Esophagus muscularis mucosa (tissue), 4 donors: ENCODE results near the gene RAB35. TPM values are rescaled to one million over a fixed set of nuclear protein-coding genes. Genes with fewer than 3 reads are reported as not detected.

ENCODE experiments used
- DNase-seq: peaks from one replicate; pipeline ENCODE4 v3.0.0-alpha.2; 2017; ENCODE audit errors: extremely low spot score
- H3K27ac ChIP-seq, 4 donors: fragments of 200-600 bp; sonication (generic); replicated peaks in 1 of 4; 1 replicate in 3 of 4; 2 replicates in 1 of 4; pipeline ENCODE4 v1.5.1; 2016 to 2019; ENCODE audit warnings: mild to moderate bottlenecking in 1 of 4
- H3K27me3 ChIP-seq, 4 donors: fragments of 200-600 bp; sonication (generic); one replicate each; pipeline versions ENCODE4 v1.5.1 to v1.6.0; 2016 to 2019
- H3K36me3 ChIP-seq, 4 donors: fragments of 200-600 bp; sonication (generic); one replicate each; pipeline ENCODE4 v1.5.1; 2016 to 2019
- H3K4me1 ChIP-seq, 4 donors: fragments of 200-600 bp; sonication (generic); one replicate each; pipeline ENCODE4 v1.5.1; 2016 to 2019
- H3K4me3 ChIP-seq, 4 donors: fragments of 200-600 bp; sonication (generic); 1 replicate in 2 of 4; 2 replicates in 2 of 4; pipeline ENCODE4 v1.5.1; 2016 to 2019; ENCODE audit warnings: mild to moderate bottlenecking in 4 of 4, moderate library complexity in 1 of 4
- H3K9me3 ChIP-seq, 4 donors: fragments of 200-600 bp; sonication (generic); 1 replicate in 3 of 4; 2 replicates in 1 of 4; pipeline ENCODE4 v1.5.1; 2016 to 2019
- CTCF ChIP-seq, 3 experiments: fragments of 200-600 bp in 2 of 3; fragments of 450-650 bp in 1 of 3; sonication (generic) in 2 of 3; IDR thresholded peaks; one replicate each; pipeline ENCODE4 v1.5.1; 2017 to 2019; ENCODE audit warnings: antibody characterized with exemption in 3 of 3, mild to moderate bottlenecking in 2 of 3, moderate library complexity in 1 of 3
- EP300 ChIP-seq: sonication (generic); formaldehyde crosslinking; IDR thresholded peaks from one replicate; pipeline ENCODE4 v1.6.1; 2017; ENCODE audit warnings: antibody characterized with exemption
- POLR2A ChIP-seq: fragments of 450-650 bp; IDR thresholded peaks from one replicate; pipeline ENCODE4 v1.6.1; 2017; ENCODE audit warnings: antibody characterized with exemption, moderate library complexity, mild to moderate bottlenecking, low read depth
- POLR2AphosphoS5 ChIP-seq, 2 donors: sonication (generic); formaldehyde crosslinking; IDR thresholded peaks; one replicate each; pipeline ENCODE4 v1.6.1; 2017; ENCODE audit warnings: antibody characterized with exemption in 2 of 2
- WGBS: methylation state at CpG from one replicate; pipeline ENCODE4 v1.1.5; 2018; 5-methylcytosine and 5-hydroxymethylcytosine counted together
- intact Hi-C: fragments of 100-400 bp; cut with DNase I; formaldehyde crosslinking; loops from one replicate; pipeline ENCODE4 v1.15.1; 2023
- total RNA-seq, 4 donors: library from RNA; depleted of rRNA; stranded (reverse); fragments of >200 nt; gene quantifications; one replicate each; pipeline versions ENCODE4 v1.1.0 to v1.2.1, GENCODE V29; 2016

RAB35 gene
- total RNA-seq, 4 donors from 2014 or later: 18.7 to 45.9 (median 38.3) TPM

- H3K27ac ChIP-seq: no peak overlapping the region
- H3K4me3 ChIP-seq: no peak overlapping the region
- 93% methylated on average over 8 of the region's 10 CpGs for WGBS
- no peaks in the 10 kb centered on the region for H3K27me3 ChIP-seq
- TF ChIP-seq POLR2A (no peak), CTCF (IDR thresholded peaks at IDR 0.05) (no peak), POLR2AphosphoS5 (IDR thresholded peaks at IDR 0.05) (no peak), EP300 (no peak)
- intact Hi-C loops: no loop called here
- DNase-seq: no peak
- H3K4me1 ChIP-seq: peaks cover 0 to 7% (median 0%) of the 10 kb centered on the region in 4 donors
- H3K9me3 ChIP-seq: no peaks in the 10 kb centered on the region
- peaks cover 94 to 100% (median 99%) of the 10 kb centered on the region in 4 donors for H3K36me3 ChIP-seq
Observed at GRCh38 chr12:120158351-120158750, 41.8 kb upstream of the RAB35 start.

DNA sequence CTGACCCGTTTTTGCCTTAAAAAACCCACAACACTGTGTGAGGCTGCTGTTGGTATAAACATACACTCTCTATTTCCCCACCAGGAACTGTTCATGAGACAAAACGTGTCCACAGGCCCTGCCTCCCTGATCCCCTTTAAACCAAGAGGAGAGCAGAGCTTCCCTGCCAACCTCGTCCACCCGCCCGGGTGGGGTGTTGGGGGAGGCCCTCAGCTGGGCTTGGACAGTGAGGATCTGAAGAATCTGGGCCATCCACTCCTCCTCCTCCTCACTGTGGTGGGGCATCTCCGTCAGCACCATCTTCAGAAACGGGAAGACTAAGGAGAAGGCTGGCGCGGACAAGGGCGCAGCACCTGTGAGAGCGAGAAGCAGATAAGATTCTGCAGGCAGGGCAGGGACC lies 41.1 kb upstream of the RAB35 start:
- Histone ChIP-seq H3K9me3 (no peaks in the 10 kb centered on the region), H3K36me3 (peaks cover 94 to 100% (median 99%) of the 10 kb centered on the region in 4 donors), H3K4me3 (no peak overlapping the region), H3K27ac (no peak overlapping the region), H3K4me1 (peaks cover 0 to 7% (median 0%) of the 10 kb centered on the region in 4 donors), H3K27me3 (no peaks in the 10 kb centered on the region)
- no peak for DNase-seq
- intact Hi-C loops: no loop called here
- TF ChIP-seq POLR2AphosphoS5 (IDR thresholded peaks at IDR 0.05) (no peak), CTCF (IDR thresholded peaks at IDR 0.05) (no peak), EP300 (no peak), POLR2A (no peak)
- 84% methylated on average over 6 of the region's 11 CpGs for WGBS

DNA sequence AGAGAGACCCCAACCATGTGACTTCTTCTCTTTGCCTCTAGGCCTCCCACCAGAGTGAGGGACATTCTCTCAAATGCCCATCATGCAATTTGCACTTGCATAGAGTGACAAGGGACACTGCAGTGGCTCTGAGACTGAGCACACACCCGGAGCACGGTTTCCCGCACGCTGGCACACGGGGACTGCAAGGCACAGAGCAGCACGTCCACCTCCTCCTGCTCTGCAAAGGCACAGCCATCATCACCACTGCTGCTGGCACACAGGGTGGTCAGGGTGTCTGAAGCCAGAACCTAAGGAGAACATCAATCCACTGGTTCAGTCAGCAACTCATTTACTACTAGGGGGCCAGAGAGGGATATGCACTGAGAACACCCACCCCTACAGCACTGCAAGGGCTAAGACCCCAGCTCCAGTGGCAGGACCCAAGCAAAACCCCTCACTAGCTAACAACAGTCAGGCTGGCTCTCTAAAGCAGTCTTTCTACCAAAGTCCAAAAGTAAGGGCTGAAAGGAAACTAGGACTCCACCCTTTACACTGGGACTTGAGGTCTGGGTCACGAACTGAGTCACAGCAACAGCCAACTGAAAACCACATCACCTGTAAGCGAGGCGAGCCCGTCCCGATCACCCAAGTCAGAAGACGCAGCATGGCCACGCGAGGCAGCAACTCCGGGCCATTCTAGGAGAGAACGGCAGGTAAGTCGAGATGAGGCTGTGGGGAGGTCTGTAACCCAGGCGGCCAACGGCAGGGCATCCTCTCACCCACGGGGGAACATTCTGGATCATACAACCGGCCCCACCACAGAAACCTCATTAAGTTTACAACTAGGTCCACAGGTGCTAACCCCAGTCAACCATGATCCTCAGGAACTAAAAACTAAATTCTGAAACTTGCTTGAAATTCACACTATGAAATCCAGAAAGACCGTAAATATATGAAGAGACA lies 40.0 kb upstream of the RAB35 start:
- no peak for TF ChIP-seq EP300
- TF ChIP-seq POLR2AphosphoS5 (IDR thresholded peaks at IDR 0.05): no peak
- no peak for TF ChIP-seq CTCF (IDR thresholded peaks at IDR 0.05)
- TF ChIP-seq POLR2A: no peak
- Histone ChIP-seq H3K27ac (no peak overlapping the region), H3K4me1 (peaks cover 0 to 7% (median 0%) of the 10 kb centered on the region in 4 donors), H3K36me3 (peaks cover 91 to 98% (median 96%) of the 10 kb centered on the region in 4 donors), H3K27me3 (no peaks in the 10 kb centered on the region), H3K9me3 (no peaks in the 10 kb centered on the region), H3K4me3 (no peak overlapping the region)
- intact Hi-C loops: no loop called here
- 94% methylated on average over 19 of the region's 22 CpGs for WGBS
- DNase-seq: no peak

DNA sequence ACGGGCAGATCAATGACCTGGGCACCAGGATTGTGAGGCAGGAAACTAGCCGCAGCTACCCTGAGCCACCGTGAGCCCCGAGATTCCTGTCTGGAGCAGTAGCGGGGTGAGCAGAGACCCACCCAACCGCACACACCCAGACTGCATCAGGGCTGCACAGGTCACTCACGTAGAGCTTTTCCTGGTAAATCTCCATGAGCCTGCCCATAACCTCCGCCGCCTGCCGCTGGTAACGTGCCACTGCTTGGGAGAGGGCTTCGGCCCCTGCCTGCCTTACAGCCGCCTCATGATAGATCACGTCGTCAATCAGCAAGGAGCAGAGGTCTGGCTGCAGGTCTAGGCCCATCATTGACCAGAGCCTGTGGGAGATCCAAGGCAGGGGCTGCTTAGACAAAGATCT lies 38.5 kb upstream of the RAB35 start:
- Histone ChIP-seq H3K36me3 (peaks cover 90 to 98% (median 96%) of the 10 kb centered on the region in 4 donors), H3K27me3 (no peaks in the 10 kb centered on the region), H3K9me3 (no peaks in the 10 kb centered on the region), H3K27ac (no peak overlapping the region), H3K4me3 (no peak overlapping the region), H3K4me1 (peaks cover 0 to 6% (median 0%) of the 10 kb centered on the region in 4 donors)
- WGBS: 93% methylated on average over 12 of the region's 15 CpGs
- TF ChIP-seq CTCF (IDR thresholded peaks at IDR 0.05): no peak
- TF ChIP-seq POLR2A: no peak
- no peak for TF ChIP-seq EP300
- no peak for TF ChIP-seq POLR2AphosphoS5 (IDR thresholded peaks at IDR 0.05)
- DNase-seq: no peak
- intact Hi-C loops: no loop called here
